HepG2 (cell line): Measurements from ENCODE around the gene MAP1LC3B. TPM values are rescaled to one million over a fixed set of nuclear protein-coding genes. Genes with fewer than 3 reads are reported as not detected.

Experiments used
- FOXK2 ChIP-seq: fragments of 450-650 bp; IDR thresholded peaks from 2 replicates; pipeline ENCODE4 v1.6.1; 2016
- JARID2 ChIP-seq: sonication (generic); formaldehyde crosslinking; IDR thresholded peaks from 2 replicates; pipeline ENCODE4 v1.8.1; 2023; ENCODE audit warnings: missing genetic modification reagents, inconsistent platforms; ENCODE audit not compliant: insufficient replicate concordance
- KDM3A ChIP-seq: IDR thresholded peaks from 2 replicates; pipeline ENCODE4 v1.6.1; 2018; ENCODE audit warnings: low read depth, missing compliant biosample characterization
- ZBTB43 ChIP-seq: sonication (generic); formaldehyde crosslinking; conservative IDR thresholded peaks from 2 replicates; pipeline ENCODE4 v1.4.0; 2020; ENCODE audit warnings: missing genetic modification reagents
- ZMYM2 ChIP-seq: sonication (generic); formaldehyde crosslinking; IDR thresholded peaks from 2 replicates; pipeline ENCODE4 v1.8.0; 2022; ENCODE audit warnings: mild to moderate bottlenecking, missing genetic modification reagents
- ZNF225 ChIP-seq: sonication (generic); formaldehyde crosslinking; IDR thresholded peaks from 2 replicates; pipeline ENCODE4 v1.4.0; 2020; ENCODE audit warnings: mild to moderate bottlenecking, missing genetic modification reagents
- ZNF234 ChIP-seq: sonication (generic); formaldehyde crosslinking; conservative IDR thresholded peaks from 2 replicates; pipeline ENCODE4 v1.5.1; 2020; ENCODE audit warnings: mild to moderate bottlenecking, missing genetic modification reagents
- ZNF367 ChIP-seq: sonication (generic); formaldehyde crosslinking; IDR thresholded peaks from 2 replicates; pipeline ENCODE4 v1.4.0; 2020; ENCODE audit warnings: missing genetic modification reagents, borderline replicate concordance
- ZNF564 ChIP-seq: sonication (generic); formaldehyde crosslinking; IDR thresholded peaks from 2 replicates; pipeline ENCODE4 v1.8.1; 2023; ENCODE audit warnings: mild to moderate bottlenecking, missing genetic modification reagents
- ZNF569 ChIP-seq: sonication (generic); formaldehyde crosslinking; IDR thresholded peaks from 2 replicates; pipeline ENCODE4 v1.5.0; 2020; ENCODE audit warnings: mild to moderate bottlenecking, missing genetic modification reagents, moderate library complexity, borderline replicate concordance
- ZNF639 ChIP-seq: conservative IDR thresholded peaks from 2 replicates; pipeline ENCODE4 v1.6.1; 2018; ENCODE audit warnings: missing genetic modification reagents
- ZNF75D ChIP-seq: sonication (generic); formaldehyde crosslinking; IDR thresholded peaks from 2 replicates; pipeline ENCODE4 v1.8.1; 2023; ENCODE audit warnings: missing genetic modification reagents, mild to moderate bottlenecking, borderline replicate concordance
- ZNF772 ChIP-seq: sonication (generic); formaldehyde crosslinking; IDR thresholded peaks from 2 replicates; pipeline ENCODE4 v1.5.0; 2020; ENCODE audit warnings: mild to moderate bottlenecking, missing genetic modification reagents
- polyA plus RNA-seq, 8 experiments: library from polyadenylated mRNA; depleted of rRNA in 3 of 8; stranded (reverse) in 7 of 8; unstranded in 1 of 8; fragments of >200 nt; fragmentation: Illumina TruSeq in 4 of 8; extraction: Trizol in 4 of 8; gene quantifications; 2 replicates each; pipeline versions ENCODE4 v1.2.1 to v1.2.3, GENCODE V29; 2011 to 2016; ENCODE audit warnings: low read depth in 4 of 8, missing spikeins in 1 of 8, mixed read lengths in 1 of 8; ENCODE audit not compliant: insufficient read depth in 1 of 8
- total RNA-seq, 5 experiments: library from RNA; depleted of rRNA; stranded (reverse); fragments of >200 nt; fragmentation: Illumina TruSeq; extraction: Trizol; gene quantifications; 2 replicates each; pipeline ENCODE4 v1.2.3, GENCODE V29; 2016; ENCODE audit warnings: low read depth in 1 of 5
- TF ChIP-seq, protein P1 (sequence below): IDR thresholded peaks from 2 replicates; pipeline ENCODE4 v1.6.1; 2016
- TF ChIP-seq, protein P2 (sequence below): IDR thresholded peaks from 2 replicates; pipeline ENCODE4 v1.6.1; 2016; ENCODE audit warnings: missing compliant biosample characterization, missing genetic modification reagents, borderline replicate concordance
- TF ChIP-seq, protein P3 (sequence below): IDR thresholded peaks from 2 replicates; pipeline ENCODE4 v1.6.1; 2016; ENCODE audit warnings: missing compliant biosample characterization, missing genetic modification reagents, borderline replicate concordance
- TF ChIP-seq, protein P4 (sequence below): sonication (generic); formaldehyde crosslinking; IDR thresholded peaks from 2 replicates; pipeline ENCODE4 v1.5.0; 2020; ENCODE audit warnings: missing genetic modification reagents, mild to moderate bottlenecking, borderline replicate concordance
- TF ChIP-seq, protein P5 (sequence below): sonication (generic); formaldehyde crosslinking; IDR thresholded peaks from 2 replicates; pipeline ENCODE4 v1.5.1; 2020; ENCODE audit warnings: mild to moderate bottlenecking, missing genetic modification reagents, borderline replicate concordance

Gene MAP1LC3B
- total and polyA plus RNA-seq, 2 of the 13 experiments (the other 11 are each of a cell fraction or from before 2014, with no cell fraction given), result 15.7 to 37.4 TPM

- TF ChIP-seq JARID2 (CRISPR knock-in tag), result peak; percentile 85
- TF ChIP-seq ZNF367 (CRISPR knock-in tag), result no peak; the same call in 1 of the 2 replicates
- TF ChIP-seq ZNF569 (CRISPR knock-in tag), result no peak
- TF ChIP-seq ZNF639 (CRISPR knock-in tag), result peak; percentile 89
- TF ChIP-seq ZNF564 (CRISPR knock-in tag), result peak; percentile 74
- peak; percentile 67; the same call in 1 of the 2 replicates for TF ChIP-seq ZNF772 (CRISPR knock-in tag)
- peak; percentile 76; the same call in 1 of the 2 replicates for TF ChIP-seq ZNF225 (CRISPR knock-in tag)
- peak; percentile 80; the same call in 1 of the 2 replicates for TF ChIP-seq ZBTB43 (CRISPR knock-in tag)
- peak; percentile 89; the same call in 1 of the 2 replicates for TF ChIP-seq KDM3A (CRISPR knock-in tag)
- TF ChIP-seq, protein P1, sequence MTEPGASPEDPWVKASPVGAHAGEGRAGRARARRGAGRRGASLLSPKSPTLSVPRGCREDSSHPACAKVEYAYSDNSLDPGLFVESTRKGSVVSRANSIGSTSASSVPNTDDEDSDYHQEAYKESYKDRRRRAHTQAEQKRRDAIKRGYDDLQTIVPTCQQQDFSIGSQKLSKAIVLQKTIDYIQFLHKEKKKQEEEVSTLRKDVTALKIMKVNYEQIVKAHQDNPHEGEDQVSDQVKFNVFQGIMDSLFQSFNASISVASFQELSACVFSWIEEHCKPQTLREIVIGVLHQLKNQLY (CRISPR knock-in tag), result peak; percentile 83; the same call in 1 of the 2 replicates
- TF ChIP-seq, protein P2, sequence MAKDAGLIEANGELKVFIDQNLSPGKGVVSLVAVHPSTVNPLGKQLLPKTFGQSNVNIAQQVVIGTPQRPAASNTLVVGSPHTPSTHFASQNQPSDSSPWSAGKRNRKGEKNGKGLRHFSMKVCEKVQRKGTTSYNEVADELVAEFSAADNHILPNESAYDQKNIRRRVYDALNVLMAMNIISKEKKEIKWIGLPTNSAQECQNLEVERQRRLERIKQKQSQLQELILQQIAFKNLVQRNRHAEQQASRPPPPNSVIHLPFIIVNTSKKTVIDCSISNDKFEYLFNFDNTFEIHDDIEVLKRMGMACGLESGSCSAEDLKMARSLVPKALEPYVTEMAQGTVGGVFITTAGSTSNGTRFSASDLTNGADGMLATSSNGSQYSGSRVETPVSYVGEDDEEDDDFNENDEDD (CRISPR knock-in tag), result no peak
- TF ChIP-seq, protein P3, sequence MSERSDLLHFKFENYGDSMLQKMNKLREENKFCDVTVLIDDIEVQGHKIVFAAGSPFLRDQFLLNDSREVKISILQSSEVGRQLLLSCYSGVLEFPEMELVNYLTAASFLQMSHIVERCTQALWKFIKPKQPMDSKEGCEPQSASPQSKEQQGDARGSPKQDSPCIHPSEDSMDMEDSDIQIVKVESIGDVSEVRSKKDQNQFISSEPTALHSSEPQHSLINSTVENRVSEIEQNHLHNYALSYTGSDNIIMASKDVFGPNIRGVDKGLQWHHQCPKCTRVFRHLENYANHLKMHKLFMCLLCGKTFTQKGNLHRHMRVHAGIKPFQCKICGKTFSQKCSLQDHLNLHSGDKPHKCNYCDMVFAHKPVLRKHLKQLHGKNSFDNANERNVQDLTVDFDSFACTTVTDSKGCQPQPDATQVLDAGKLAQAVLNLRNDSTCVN, result peak; percentile 90
- TF ChIP-seq, protein P4, sequence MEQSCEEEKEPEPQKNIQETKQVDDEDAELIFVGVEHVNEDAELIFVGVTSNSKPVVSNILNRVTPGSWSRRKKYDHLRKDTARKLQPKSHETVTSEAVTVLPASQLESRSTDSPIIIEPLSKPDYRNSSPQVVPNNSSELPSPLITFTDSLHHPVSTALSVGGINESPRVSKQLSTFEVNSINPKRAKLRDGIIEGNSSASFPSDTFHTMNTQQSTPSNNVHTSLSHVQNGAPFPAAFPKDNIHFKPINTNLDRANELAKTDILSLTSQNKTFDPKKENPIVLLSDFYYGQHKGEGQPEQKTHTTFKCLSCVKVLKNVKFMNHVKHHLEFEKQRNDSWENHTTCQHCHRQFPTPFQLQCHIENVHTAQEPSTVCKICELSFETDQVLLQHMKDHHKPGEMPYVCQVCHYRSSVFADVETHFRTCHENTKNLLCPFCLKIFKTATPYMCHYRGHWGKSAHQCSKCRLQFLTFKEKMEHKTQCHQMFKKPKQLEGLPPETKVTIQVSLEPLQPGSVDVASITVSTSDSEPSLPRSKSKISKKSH, result peak; percentile 64; the same call in 1 of the 2 replicates
- TF ChIP-seq, protein P5, sequence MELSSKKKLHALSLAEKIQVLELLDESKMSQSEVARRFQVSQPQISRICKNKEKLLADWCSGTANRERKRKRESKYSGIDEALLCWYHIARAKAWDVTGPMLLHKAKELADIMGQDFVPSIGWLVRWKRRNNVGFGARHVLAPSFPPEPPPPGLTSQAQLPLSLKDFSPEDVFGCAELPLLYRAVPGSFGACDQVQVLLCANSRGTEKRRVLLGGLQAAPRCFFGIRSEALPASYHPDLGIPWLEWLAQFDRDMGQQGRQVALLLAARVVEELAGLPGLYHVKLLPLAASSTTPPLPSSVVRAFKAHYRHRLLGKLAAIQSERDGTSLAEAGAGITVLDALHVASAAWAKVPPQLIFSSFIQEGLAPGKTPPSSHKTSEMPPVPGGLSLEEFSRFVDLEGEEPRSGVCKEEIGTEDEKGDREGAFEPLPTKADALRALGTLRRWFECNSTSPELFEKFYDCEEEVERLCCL, result peak; percentile 83; the same call in 1 of the 2 replicates
- peak; percentile 99; the same call in 1 of the 2 replicates for TF ChIP-seq ZNF234 (CRISPR knock-in tag)
- TF ChIP-seq ZMYM2 (CRISPR knock-in tag), result no peak
- TF ChIP-seq FOXK2, result peak; percentile 46; the same call in 1 of the 2 replicates
- TF ChIP-seq ZNF75D (CRISPR knock-in tag), result no peak
Measured at GRCh38 chr16:87391950-87392820, at the start of gene MAP1LC3B (continued).
